ENCODE measurements around the gene DOCK7.

- TF ChIP-seq CTCF (IDR thresholded peaks at IDR 0.05; ENCODE audit: low read depth, low read length, missing input control) (no peak), TAF1 (conservative IDR thresholded peaks at IDR 0.05) (no peak), REST (IDR thresholded peaks at IDR 0.05) (no peak), GABPA (IDR thresholded peaks at IDR 0.05 in 1 of 2, conservative IDR thresholded peaks at IDR 0.05 in 1 of 2) (no peak), JUND (IDR thresholded peaks at IDR 0.05) (no peak), ZBTB33 (IDR thresholded peaks at IDR 0.05) (no peak), FOXA1 (IDR thresholded peaks at IDR 0.05) (no peak), YY1 (IDR thresholded peaks at IDR 0.05) (no peak), MAX (IDR thresholded peaks at IDR 0.05) (no peak)
- TF ChIP-seq, protein P1, sequence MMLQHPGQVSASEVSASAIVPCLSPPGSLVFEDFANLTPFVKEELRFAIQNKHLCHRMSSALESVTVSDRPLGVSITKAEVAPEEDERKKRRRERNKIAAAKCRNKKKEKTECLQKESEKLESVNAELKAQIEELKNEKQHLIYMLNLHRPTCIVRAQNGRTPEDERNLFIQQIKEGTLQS (IDR thresholded peaks at IDR 0.05) = no peak
Observed at GRCh38 chr1:62673629-62674028, 14.6 kb downstream of the DOCK7 start.

All from liver (tissue), 3 donors.